Psoas muscle (tissue), 8 donors: Measurements from ENCODE around the gene HECA. TPM values are rescaled to one million over a fixed set of nuclear protein-coding genes. Genes with fewer than 3 reads are reported as not detected.
"Not testable (repeated sequence)": the region's sequence is repeated elsewhere in the genome, so short reads cannot be mapped to it uniquely, and the experiment has no call there.

Experiments used
- ATAC-seq, 4 donors: fragments of 200-7000 bp; cut with Tn5 transposase; one replicate each; pipeline ENCODE4 v1.9.1; 2020; ENCODE audit warnings: moderate library complexity in 3 of 4, mild to moderate bottlenecking in 2 of 4
- DNase-seq, 2 donors: peaks; one replicate each; pipeline ENCODE4 v3.0.0-alpha.2; 2020
- H3K27ac ChIP-seq: fragments of 200-600 bp; one replicate; pipeline ENCODE4 v1.8.0; 2022
- H3K27me3 ChIP-seq, 3 donors: fragments of 200-600 bp in 1 of 3; one replicate each; pipeline versions ENCODE4 v1.6.1 to v1.8.0; 2013 to 2022; ENCODE audit warnings: low read length in 2 of 3, mild to moderate bottlenecking in 2 of 3, moderate library complexity in 1 of 3; ENCODE audit not compliant: insufficient read depth in 3 of 3
- H3K36me3 ChIP-seq, 2 donors: fragments of 200-600 bp in 1 of 2; one replicate each; pipeline versions ENCODE4 v1.6.1 to v1.8.0; 2013 to 2022; ENCODE audit warnings: low read depth in 1 of 2, mild to moderate bottlenecking in 1 of 2, moderate library complexity in 1 of 2; ENCODE audit not compliant: insufficient read depth in 1 of 2
- H3K4me1 ChIP-seq: fragments of 200-600 bp; one replicate; pipeline ENCODE4 v1.8.0; 2022
- H3K4me3 ChIP-seq: fragments of 200-600 bp; one replicate; pipeline ENCODE4 v1.8.0; 2022; ENCODE audit warnings: mild to moderate bottlenecking
- H3K9me3 ChIP-seq: fragments of 200-600 bp; one replicate; pipeline ENCODE4 v1.8.0; 2022
- CTCF ChIP-seq: fragments of 200-600 bp; IDR thresholded peaks from one replicate; pipeline ENCODE4 v1.8.0; 2022; ENCODE audit warnings: antibody characterized with exemption
- WGBS, 3 donors: extraction: QIAGEN DNeasy Blood & Tissue Kit; methylation state at CpG; one replicate each; pipeline versions ENCODE4 v1.1.6 to v1.1.7; 2013; 5-methylcytosine and 5-hydroxymethylcytosine counted together
- intact Hi-C, 2 donors: fragments of 100-400 bp; cut with DNase I; formaldehyde crosslinking; loops; one replicate each; pipeline versions ENCODE4 v1.11.0 to v1.14.2; 2022
- polyA plus RNA-seq, 3 donors: library from polyadenylated mRNA; stranded (reverse); fragments of 200-250 nt; gene quantifications; one replicate each; pipeline ENCODE4 v1.2.3, GENCODE V29; 2013
- total RNA-seq, 4 donors: library from RNA; stranded (reverse); fragmentation: NEBNext Ultra II Directional in 2 of 4; extraction: Animal tissue kit (Norgen Biotek cat#: 25700) in 2 of 4; gene quantifications; one replicate each; pipeline versions ENCODE4 v1.2.1 to v1.2.4, GENCODE V29; 2021 to 2023
- donor health status: healthy with polysubstance abuse.
- donor health status: DM: no; HTN: no; CAD: no; lungs with moderate emphysema.
- donor health status: Bipolar disorder and iron deficiency.
- donor health status: healthy.
- donor health status: DM: yes; HTN: yes; CAD: no.
- donor health status: DM: no; HTN: no; CAD: no.
- donor health status: DM: no; HTN: no; CAD: no.
- donor health status: DM: yes; HTN: yes; CAD: no.

The HECA gene
- total and polyA plus RNA-seq, 7 donors: 4.5 to 39.7 (median 32.5) TPM

DNA sequence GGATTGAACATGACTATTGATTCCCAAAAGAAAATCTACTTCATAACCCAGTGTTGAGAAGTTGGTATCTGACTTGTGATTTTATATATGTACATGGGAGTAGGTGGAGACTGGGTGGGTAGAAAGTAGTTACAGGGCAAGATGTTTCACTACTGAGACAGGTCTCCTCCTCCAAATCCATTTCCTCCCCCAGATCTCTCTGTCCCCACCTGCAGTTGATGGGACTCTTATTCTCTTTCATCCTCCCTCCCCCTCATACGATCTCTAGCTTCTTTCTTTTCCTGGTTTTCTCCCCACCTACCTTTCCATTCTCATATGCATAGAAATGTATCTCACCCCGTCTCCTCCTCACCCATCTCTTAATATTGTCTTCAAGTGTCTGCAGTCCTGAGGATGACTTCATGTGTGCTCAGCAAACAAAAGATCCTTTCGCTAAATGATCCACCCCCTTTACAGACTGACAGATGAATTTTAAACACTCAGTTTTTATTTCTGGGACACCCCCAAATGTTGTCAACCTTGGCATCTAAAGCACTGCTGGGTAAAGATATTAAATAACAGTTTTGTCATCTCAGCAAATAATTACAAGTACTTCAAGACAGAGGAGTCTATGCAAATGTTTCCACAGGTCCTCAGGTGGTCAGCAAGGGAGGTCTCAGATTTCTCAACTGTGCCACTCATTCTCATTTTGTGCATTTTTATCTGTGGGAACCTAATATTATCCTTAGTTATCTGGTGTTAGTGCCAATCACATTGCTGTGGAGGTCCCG lies 18.7 kb upstream of the HECA start:
- H3K4me3 ChIP-seq: no peak overlapping the region
- H3K4me1 ChIP-seq: no peaks in the 10 kb centered on the region
- H3K27ac ChIP-seq: no peak overlapping the region
- intact Hi-C loops: no loop called here
- no peak for ATAC-seq
- H3K36me3 ChIP-seq: no peaks in the 10 kb centered on the region
- no peaks in the 10 kb centered on the region for H3K9me3 ChIP-seq
- 86 to 90% (median 87%) methylated on average over 4 of the region's 4 CpGs for WGBS, 3 donors
- H3K27me3 ChIP-seq: no peaks in the 10 kb centered on the region
- no peak for DNase-seq
- no peak for TF ChIP-seq CTCF

DNA sequence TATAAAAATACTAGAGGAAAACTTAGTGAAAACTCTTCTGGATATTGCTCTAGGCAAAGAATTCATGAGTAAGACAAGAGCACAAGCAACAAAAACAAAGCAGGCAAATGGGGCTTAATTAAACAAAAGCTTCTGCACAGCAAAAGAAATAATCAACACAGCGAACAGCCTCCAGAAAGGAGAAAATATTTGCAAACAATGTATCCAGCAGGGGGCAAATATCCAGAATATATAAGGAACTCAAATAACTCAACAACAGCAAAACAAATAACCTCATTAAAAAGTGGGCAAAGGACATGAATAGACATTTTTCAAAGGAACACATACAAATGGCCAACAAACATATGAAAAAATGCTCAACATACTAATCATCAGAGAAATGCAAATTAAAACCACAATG lies 17.1 kb upstream of the HECA start:
- TF ChIP-seq CTCF: no peak
- 79 to 95% (median 90%) methylated on average over 1 of the region's 1 CpG for WGBS, 3 donors
- DNase-seq (no peak), ATAC-seq (no peak)
- H3K27me3 ChIP-seq: no peaks in the 10 kb centered on the region
- H3K27ac ChIP-seq: no peak overlapping the region
- H3K36me3 ChIP-seq: no peaks in the 10 kb centered on the region
- intact Hi-C loops: no loop called here
- no peaks in the 10 kb centered on the region for H3K4me1 ChIP-seq
- H3K9me3 ChIP-seq: no peaks in the 10 kb centered on the region
- no peak overlapping the region for H3K4me3 ChIP-seq

DNA sequence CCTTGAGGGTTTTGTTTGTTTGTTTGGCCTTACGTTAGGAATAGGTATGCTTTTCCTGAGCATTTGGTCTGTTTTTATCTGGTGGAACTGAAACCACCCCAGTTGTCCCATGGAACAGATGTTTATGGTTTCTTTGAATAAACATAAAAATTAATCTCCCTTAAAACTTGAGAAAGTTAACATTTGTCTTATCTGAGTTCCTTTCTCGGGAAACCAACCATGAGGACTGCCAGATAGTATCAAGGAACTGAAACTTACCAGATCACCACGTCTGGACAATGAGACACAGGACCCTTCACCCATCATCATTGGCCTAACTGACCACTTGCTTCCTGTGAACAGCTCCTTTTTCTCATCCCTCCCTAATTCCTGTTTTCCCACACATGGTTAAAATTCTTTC lies 15.3 kb upstream of the HECA start:
- ATAC-seq (no peak), DNase-seq (no peak)
- intact Hi-C loops: no loop called here
- Histone ChIP-seq H3K36me3 (no peaks in the 10 kb centered on the region), H3K9me3 (no peaks in the 10 kb centered on the region), H3K27me3 (no peaks in the 10 kb centered on the region), H3K4me1 (no peaks in the 10 kb centered on the region), H3K4me3 (no peak overlapping the region), H3K27ac (no peak overlapping the region)
- TF ChIP-seq CTCF: no peak
- WGBS, 3 donors: 73 to 77% (median 74%) methylated on average over 3 of the region's 3 CpGs

DNA sequence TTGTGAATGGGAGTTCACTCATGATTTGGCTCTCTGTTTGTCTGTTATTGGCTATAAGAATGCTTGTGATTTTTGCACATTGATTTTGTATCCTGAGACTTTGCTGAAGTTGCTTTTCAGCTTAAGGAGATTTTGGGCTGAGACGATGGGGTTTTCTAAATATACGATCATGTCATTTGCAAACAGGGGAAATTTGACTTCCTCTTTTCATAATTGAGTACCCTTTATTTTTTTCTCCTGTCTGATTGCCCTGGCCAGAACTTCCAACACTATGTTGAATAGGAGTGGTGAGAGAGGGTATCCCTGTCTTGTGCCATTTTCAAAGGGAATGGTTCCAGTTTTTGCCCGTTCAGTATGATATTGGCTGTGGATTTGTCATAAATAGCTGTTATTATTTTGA lies 12.1 kb upstream of the HECA start:
- H3K4me3 ChIP-seq, intact Hi-C loops, H3K36me3 ChIP-seq, ATAC-seq, H3K27ac ChIP-seq, H3K27me3 ChIP-seq, H3K9me3 ChIP-seq, DNase-seq: not testable (repeated sequence)
- H3K4me1 ChIP-seq: peaks cover 18% of the 10 kb centered on the region
- 55 to 94% (median 68%) methylated on average over 3 of the region's 3 CpGs for WGBS, 3 donors

GRCh38 chr6:139124887-139125672 lies 9.8 kb upstream of the HECA start:
- intact Hi-C loops: no loop called here
- ATAC-seq (peak; percentile 48 to 90 (median 76)), DNase-seq (peak; percentile 29 to 56)
- WGBS, 3 donors: 51 to 59% (median 56%) methylated on average over 8 of the region's 8 CpGs
- H3K9me3 ChIP-seq: no peaks in the 10 kb centered on the region
- no peaks in the 10 kb centered on the region for H3K36me3 ChIP-seq
- no peak overlapping the region for H3K4me3 ChIP-seq
- H3K27me3 ChIP-seq: no peaks in the 10 kb centered on the region
- H3K4me1 ChIP-seq: peaks cover 18% of the 10 kb centered on the region
- no peak overlapping the region for H3K27ac ChIP-seq
- TF ChIP-seq CTCF: peak; percentile 24
